ENCODE measurements around the gene E4F1. TPM values are rescaled to one million over a fixed set of nuclear protein-coding genes. Genes with fewer than 3 reads are reported as not detected.
"Not testable (repeated sequence)": the region's sequence is repeated elsewhere in the genome, so short reads cannot be mapped to it uniquely, and the experiment has no call there.

Gene E4F1
- total and polyA plus RNA-seq, 2 donors (not counting 1 experiment from before 2014, with no cell fraction given): 41.8 to 70.9 TPM

DNA sequence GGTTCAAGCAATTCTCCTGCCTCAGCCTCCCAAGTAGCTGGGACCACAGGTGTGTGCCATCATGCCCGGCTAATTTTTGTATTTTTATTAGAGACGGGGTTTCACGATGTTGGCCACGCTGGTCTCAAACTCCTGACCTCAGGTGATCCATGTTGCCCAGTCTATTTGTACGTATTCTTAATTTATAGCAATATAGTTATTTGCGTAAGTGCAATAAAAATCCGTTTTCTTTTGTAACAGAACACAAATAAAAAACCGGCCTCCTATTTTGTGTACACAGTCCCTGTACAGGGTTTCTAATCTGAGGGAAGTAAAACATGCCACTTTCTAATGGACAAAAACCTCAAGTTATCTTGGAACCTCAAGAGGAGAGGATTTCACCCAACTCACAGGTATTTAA, 36.9 kb downstream of the E4F1 start:
- H3K27me3 Mint-ChIP-seq: no peaks in the 10 kb centered on the region
- H3K9ac ChIP-seq (ENCODE audit: low read length): no peak overlapping the region
- POLR2A ChIA-PET: no interaction called here

DNA sequence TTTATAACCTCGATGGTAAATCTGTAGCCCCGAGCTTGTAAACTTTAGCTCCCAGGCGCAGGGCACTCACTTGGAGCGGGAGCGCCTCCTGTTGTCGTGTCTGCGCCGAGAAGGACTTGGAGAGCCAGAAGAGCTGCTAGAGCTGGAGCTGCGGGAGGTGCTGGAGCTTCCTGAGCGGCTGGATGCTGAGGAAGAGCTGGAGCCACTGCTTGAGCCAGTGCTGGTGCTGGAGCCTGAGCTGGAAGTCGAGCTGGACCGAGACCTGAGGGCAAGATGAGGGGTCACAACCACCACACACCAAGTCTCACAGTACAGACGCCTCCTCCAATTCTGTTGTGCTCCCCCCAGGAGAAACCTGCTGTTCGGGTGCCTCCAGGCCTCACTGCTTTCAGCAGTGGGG, 39.6 kb downstream of the E4F1 start:
- CTCF ChIA-PET: interaction anchor here (0.9 to 1.1 kb wide), 2 partner anchors 10 to 11 kb away, joined by 3 read pairs; partner anchors contain the start of gene ECI1
- H3K9me3 Mint-ChIP-seq (ENCODE audit: insufficient read depth); H3K27ac ChIP-seq (ENCODE audit: low read length in 2 of 2); H3K27me3 ChIP-seq (replicated peaks in 1 of 4; ENCODE audit: control extremely low read depth in 1 of 4, control insufficient read depth in 3 of 4, insufficient read depth in 4 of 4, low read length in 3 of 4); H3K27ac Mint-ChIP-seq; POLR2A ChIA-PET; H3K27me3 Mint-ChIP-seq; DNase-seq; intact Hi-C loops (cut with micrococcal nuclease); H3K4me3 ChIP-seq (ENCODE audit: control extremely low read depth in 1 of 5, extremely low read depth in 1 of 5, insufficient read depth in 1 of 5, low read depth in 2 of 5, low read length in 4 of 5); H3K4me3 Mint-ChIP-seq; H3K4me2 ChIP-seq (replicated peaks; ENCODE audit: low read depth, low read length, poor library complexity, severe bottlenecking); H3K9ac ChIP-seq (ENCODE audit: low read length); H2AFZ ChIP-seq (ENCODE audit: insufficient read depth, low read depth, low read length, poor library complexity, severe bottlenecking); ATAC-seq (ENCODE audit: low read depth); H3K9me3 ChIP-seq (ENCODE audit: control extremely low read depth in 1 of 3, control insufficient read depth in 2 of 3, insufficient read depth in 1 of 3, low read length in 2 of 3): not testable (repeated sequence)
- peaks cover 63% of the 10 kb centered on the region for H4K20me1 ChIP-seq (ENCODE audit: control insufficient read depth, insufficient read depth, low read length, poor library complexity, severe bottlenecking)
- H3K4me1 ChIP-seq (ENCODE audit: control insufficient read depth in 2 of 2, insufficient read depth in 2 of 2, low read length in 2 of 2): peaks cover 9 to 17% of the 10 kb centered on the region in 2 donors
- WGBS (ENCODE audit: insufficient coverage): 99% methylated on average over 13 of the region's 14 CpGs
- H3K79me2 ChIP-seq (ENCODE audit: control insufficient read depth, insufficient read depth, low read length): peaks cover 47% of the 10 kb centered on the region
- peaks cover 32% of the 10 kb centered on the region for H3K4me1 Mint-ChIP-seq
- H3K36me3 ChIP-seq (replicated peaks in 1 of 2; ENCODE audit: control extremely low read depth in 1 of 2, control insufficient read depth in 1 of 2, extremely low read depth in 1 of 2, insufficient read depth in 2 of 2, low read length in 1 of 2): peaks cover 8 to 59% of the 10 kb centered on the region in 2 experiments

More for the DNA sequence above, 36.9 kb downstream of the E4F1 start:
- H3K9me3 ChIP-seq (ENCODE audit: control extremely low read depth in 1 of 3, control insufficient read depth in 2 of 3, insufficient read depth in 1 of 3, low read length in 2 of 3): no peaks in the 10 kb centered on the region
- no peak for TF ChIP-seq EZH2 (IDR thresholded peaks at IDR 0.05; ENCODE audit: borderline replicate concordance, insufficient read depth, low read depth, low read length, poor library complexity, severe bottlenecking)
- TF ChIP-seq, protein P1, sequence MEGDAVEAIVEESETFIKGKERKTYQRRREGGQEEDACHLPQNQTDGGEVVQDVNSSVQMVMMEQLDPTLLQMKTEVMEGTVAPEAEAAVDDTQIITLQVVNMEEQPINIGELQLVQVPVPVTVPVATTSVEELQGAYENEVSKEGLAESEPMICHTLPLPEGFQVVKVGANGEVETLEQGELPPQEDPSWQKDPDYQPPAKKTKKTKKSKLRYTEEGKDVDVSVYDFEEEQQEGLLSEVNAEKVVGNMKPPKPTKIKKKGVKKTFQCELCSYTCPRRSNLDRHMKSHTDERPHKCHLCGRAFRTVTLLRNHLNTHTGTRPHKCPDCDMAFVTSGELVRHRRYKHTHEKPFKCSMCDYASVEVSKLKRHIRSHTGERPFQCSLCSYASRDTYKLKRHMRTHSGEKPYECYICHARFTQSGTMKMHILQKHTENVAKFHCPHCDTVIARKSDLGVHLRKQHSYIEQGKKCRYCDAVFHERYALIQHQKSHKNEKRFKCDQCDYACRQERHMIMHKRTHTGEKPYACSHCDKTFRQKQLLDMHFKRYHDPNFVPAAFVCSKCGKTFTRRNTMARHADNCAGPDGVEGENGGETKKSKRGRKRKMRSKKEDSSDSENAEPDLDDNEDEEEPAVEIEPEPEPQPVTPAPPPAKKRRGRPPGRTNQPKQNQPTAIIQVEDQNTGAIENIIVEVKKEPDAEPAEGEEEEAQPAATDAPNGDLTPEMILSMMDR (IDR thresholded peaks at IDR 0.05): no peak
- intact Hi-C loops (cut with micrococcal nuclease): no loop called here
- no peak overlapping the region for H2AFZ ChIP-seq (ENCODE audit: insufficient read depth, low read depth, low read length, poor library complexity, severe bottlenecking)
- H3K4me1 Mint-ChIP-seq: peaks cover 11% of the 10 kb centered on the region
- no peaks in the 10 kb centered on the region for H3K9me3 Mint-ChIP-seq (ENCODE audit: insufficient read depth)
- no peaks in the 10 kb centered on the region for H3K27me3 ChIP-seq (replicated peaks in 1 of 4; ENCODE audit: control extremely low read depth in 1 of 4, control insufficient read depth in 3 of 4, insufficient read depth in 4 of 4, low read length in 3 of 4)
- peaks cover 33% of the 10 kb centered on the region for H3K79me2 ChIP-seq (ENCODE audit: control insufficient read depth, insufficient read depth, low read length)
- H3K4me3 Mint-ChIP-seq: no peak overlapping the region
- H3K36me3 ChIP-seq (replicated peaks in 1 of 2; ENCODE audit: control extremely low read depth in 1 of 2, control insufficient read depth in 1 of 2, extremely low read depth in 1 of 2, insufficient read depth in 2 of 2, low read length in 1 of 2): peaks cover 8 to 82% of the 10 kb centered on the region in 2 experiments
- no peak overlapping the region for H3K4me2 ChIP-seq (replicated peaks; ENCODE audit: low read depth, low read length, poor library complexity, severe bottlenecking)
- H3K27ac ChIP-seq (ENCODE audit: low read length in 2 of 2): no peak overlapping the region
- H4K20me1 ChIP-seq (ENCODE audit: control insufficient read depth, insufficient read depth, low read length, poor library complexity, severe bottlenecking): peaks cover 61% of the 10 kb centered on the region
- no peak for DNase-seq
- 100% methylated on average over 4 of the region's 8 CpGs for WGBS (ENCODE audit: insufficient coverage)
- peaks cover 0 to 3% of the 10 kb centered on the region in 2 donors for H3K4me1 ChIP-seq (ENCODE audit: control insufficient read depth in 2 of 2, insufficient read depth in 2 of 2, low read length in 2 of 2)
- CTCF ChIA-PET: interaction anchor here (1.1 to 2.1 kb wide), 2 partner anchors 10 to 241 kb away, joined by 3 to 9 read pairs; no protein-coding TSS in a partner anchor
- no peak for ATAC-seq (ENCODE audit: low read depth)
- no peak overlapping the region for H3K4me3 ChIP-seq (ENCODE audit: control extremely low read depth in 1 of 5, extremely low read depth in 1 of 5, insufficient read depth in 1 of 5, low read depth in 2 of 5, low read length in 4 of 5)
- no peak overlapping the region for H3K27ac Mint-ChIP-seq

DNA sequence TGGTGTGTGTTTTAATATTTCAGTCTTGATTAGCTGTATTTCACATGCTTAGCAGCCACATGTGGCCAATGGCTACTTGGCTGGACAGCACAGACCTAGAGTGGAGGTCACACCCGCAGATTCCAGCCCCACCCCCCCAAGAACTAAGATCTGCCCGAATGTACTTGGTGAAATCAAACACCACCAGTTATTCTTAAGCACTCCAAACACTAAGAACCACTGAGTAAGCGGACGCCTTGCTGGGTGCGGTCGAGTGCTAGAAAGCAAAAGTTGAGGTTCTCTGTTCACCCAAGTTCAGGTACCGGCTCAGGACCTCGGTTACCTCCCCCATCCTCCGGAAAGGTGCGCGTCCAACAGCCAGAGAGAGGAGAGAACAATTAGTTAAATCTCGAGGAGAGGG, 43.5 kb downstream of the E4F1 start:
- ATAC-seq (ENCODE audit: low read depth); DNase-seq; POLR2A ChIA-PET; H3K27me3 Mint-ChIP-seq; H3K9me3 ChIP-seq (ENCODE audit: control extremely low read depth in 1 of 3, control insufficient read depth in 2 of 3, insufficient read depth in 1 of 3, low read length in 2 of 3); H3K9me3 Mint-ChIP-seq (ENCODE audit: insufficient read depth); H2AFZ ChIP-seq (ENCODE audit: insufficient read depth, low read depth, low read length, poor library complexity, severe bottlenecking); CTCF ChIA-PET; H3K27me3 ChIP-seq (replicated peaks in 1 of 4; ENCODE audit: control extremely low read depth in 1 of 4, control insufficient read depth in 3 of 4, insufficient read depth in 4 of 4, low read length in 3 of 4): not testable (repeated sequence)
- peak overlapping the region in 4 of 5 experiments; percentile 82 to 88 (median 86) for H3K4me3 ChIP-seq (ENCODE audit: control extremely low read depth in 1 of 5, extremely low read depth in 1 of 5, insufficient read depth in 1 of 5, low read depth in 2 of 5, low read length in 4 of 5)
- H3K36me3 ChIP-seq (replicated peaks in 1 of 2; ENCODE audit: control extremely low read depth in 1 of 2, control insufficient read depth in 1 of 2, extremely low read depth in 1 of 2, insufficient read depth in 2 of 2, low read length in 1 of 2): peaks cover 8 to 31% of the 10 kb centered on the region in 2 experiments
- H3K4me2 ChIP-seq (replicated peaks; ENCODE audit: low read depth, low read length, poor library complexity, severe bottlenecking): peak overlapping the region; percentile 80
- H3K9ac ChIP-seq (ENCODE audit: low read length): peak overlapping the region; percentile 74
- peaks cover 47% of the 10 kb centered on the region for H3K4me1 Mint-ChIP-seq
- no CpG with 5 or more reads among the region's 12 CpGs for WGBS (ENCODE audit: insufficient coverage)
- peak overlapping the region; percentile 96 for H3K4me3 Mint-ChIP-seq
- H3K27ac ChIP-seq (ENCODE audit: low read length in 2 of 2): peak overlapping the region; percentile 52 to 79
- intact Hi-C loops (cut with micrococcal nuclease): loop anchor here (5.0 kb wide), 3 partner anchors 110 to 440 kb away; partner anchors contain the start of genes FAHD1, HAGH, NTHL1 and TRAF7
- peaks cover 61% of the 10 kb centered on the region for H4K20me1 ChIP-seq (ENCODE audit: control insufficient read depth, insufficient read depth, low read length, poor library complexity, severe bottlenecking)
- H3K27ac Mint-ChIP-seq: peak overlapping the region; percentile 99
- peaks cover 66% of the 10 kb centered on the region for H3K79me2 ChIP-seq (ENCODE audit: control insufficient read depth, insufficient read depth, low read length)
- peaks cover 18 to 28% of the 10 kb centered on the region in 2 donors for H3K4me1 ChIP-seq (ENCODE audit: control insufficient read depth in 2 of 2, insufficient read depth in 2 of 2, low read length in 2 of 2)

All from B cell (primary cell).